GM18517 (cell line): ENCODE measurements around the gene ZNF414.
A peak's percentile ranks its signal among the peaks of the same experiment; 100 is the strongest.

ENCODE experiments used
- ATAC-seq: cut with Tn5 transposase; IDR thresholded peaks from one replicate; pipeline ENCODE4 v1.9.1; 2021; ENCODE audit warnings: mild to moderate bottlenecking, moderate library complexity; ENCODE audit not compliant: unreplicated experiment

Gene ZNF414

DNA sequence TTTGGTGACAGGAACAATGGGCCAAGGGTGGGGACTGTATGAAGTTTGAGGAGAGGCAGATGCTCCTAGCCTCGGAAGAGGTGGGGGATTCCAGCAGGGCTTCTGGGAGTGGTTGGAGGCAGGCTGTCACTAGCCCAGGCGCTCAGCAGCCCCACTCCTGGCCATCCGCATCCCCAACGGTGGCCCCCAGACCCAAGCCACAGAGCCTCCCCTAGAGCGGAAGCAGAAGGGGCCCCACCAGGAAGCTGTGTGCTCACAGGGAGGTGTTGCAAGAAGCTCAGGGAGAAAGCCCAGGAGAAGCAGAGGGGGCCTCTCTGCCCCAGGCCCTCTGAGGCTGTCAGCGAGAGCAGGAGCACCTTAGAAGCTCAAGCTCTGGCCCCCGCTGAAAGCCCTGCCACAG is 19.8 kb downstream of the ZNF414 start:
- no peak for ATAC-seq

DNA sequence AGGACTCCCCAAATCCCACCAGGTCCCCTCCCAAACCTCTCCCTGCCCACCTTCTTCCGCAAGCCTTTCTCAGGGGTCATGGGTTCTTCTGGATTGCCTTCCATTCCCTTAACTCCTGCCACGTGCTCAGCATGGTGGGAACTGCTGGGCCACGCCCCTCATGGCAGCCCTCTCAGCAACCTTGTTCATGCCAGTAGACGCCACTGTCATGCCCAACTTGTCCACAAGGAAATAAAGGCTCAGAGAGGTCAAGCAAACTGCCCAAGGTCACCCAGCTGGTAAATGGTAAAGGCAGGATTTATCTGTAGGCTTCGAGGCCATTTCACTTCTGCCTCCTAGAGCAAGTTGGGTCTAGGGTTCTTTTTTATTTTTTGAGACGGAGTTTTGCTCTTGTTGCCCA is 22.4 kb downstream of the ZNF414 start:
- no peak for ATAC-seq

DNA sequence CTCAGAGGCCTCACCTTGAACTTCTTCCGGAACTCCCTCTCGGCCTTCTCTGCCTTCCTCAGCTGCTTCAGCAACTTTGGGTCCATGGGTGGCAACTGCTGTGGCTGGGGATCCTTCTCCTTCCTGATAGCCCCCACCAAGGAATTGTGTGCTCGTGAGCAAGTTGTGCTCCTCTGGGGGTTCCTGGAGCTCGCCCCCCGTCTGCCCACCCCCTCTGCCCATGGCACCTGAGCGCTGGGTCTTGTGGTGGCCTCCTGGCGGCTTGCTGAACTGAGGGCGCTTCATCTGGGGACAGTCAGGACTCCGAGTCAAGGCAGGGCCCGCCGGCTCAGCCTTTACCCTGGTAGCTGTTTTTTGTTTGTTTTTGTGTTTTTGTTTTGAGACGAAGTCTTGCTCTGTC is 23.1 kb downstream of the ZNF414 start:
- ATAC-seq = no peak

DNA sequence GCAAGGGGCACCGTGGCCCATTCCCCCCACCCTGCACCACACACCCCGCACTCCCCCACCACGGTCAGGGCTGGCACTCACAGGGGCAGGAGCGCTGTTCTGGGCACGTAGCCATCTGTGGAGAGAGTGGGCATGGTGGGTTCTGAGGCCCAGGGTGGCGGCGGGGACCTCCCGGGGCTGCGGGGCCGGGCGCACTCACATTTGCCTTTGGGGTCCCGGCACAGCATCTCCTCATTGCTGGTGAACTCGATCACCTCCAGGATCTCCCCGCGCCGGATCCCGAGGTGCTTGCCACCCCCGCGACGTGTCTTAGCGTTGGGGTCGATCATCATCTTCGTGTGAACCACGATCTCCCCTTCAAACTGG is 23.6 kb downstream of the ZNF414 start:
- ATAC-seq = no peak

DNA sequence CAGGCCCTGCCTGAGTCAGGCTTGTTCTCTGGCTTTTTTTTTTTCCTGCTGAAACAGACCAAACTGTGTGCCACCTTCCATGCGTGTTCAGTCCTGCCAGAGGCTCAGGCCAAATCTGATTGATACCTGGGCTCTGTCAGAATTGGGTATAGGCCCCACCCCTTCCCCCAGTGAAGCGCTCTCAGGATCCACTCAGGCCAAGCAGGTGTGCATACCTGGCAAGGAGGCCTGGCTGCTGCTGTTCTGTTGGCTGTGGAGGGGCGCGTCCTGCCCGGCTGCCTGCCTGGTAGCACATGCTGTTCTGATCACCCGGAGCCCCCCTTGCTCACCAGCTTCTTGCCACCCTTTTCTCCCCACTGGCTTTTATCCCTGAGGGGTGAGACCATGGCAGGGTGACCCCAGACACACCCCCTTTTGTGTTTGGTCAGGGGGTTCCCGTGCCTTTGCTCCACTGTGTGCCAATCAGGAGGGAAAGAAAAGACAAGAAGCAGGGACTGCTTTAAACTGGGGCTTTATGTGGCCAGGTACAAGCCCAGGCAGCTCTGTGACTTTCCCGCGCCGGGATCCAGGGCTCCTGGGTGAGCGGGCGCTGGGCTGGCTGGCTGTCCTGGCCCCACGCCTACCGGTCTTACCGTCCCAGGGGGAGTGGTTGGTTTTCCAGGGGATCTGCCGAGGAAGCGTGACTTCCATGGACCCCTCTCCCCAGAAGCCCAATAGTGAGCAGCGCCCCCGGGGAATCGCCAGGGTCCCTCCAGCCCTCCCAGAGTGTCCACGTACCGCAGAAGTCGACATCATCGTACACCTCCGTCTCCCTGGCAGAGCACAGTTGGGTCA is 24.2 kb downstream of the ZNF414 start:
- ATAC-seq = no peak

DNA sequence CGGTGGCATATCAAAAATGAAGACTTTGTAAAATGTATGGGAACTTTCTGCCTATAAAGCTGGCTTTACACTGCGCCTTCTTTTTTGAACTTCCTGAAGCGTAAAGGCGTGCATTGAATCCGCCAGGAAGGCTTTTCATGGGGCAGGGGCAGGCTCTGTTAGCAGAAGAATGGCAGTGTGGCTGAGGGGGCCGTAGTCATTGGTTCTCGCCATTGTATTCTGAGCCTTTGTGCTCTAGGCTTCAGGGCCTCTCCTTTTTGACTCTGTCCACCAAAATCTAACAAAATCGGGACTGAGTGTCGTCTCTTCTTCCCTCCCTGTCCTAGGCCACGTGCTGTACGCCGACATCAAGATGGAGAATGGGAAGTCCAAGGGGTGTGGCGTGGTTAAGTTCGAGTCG is 25.6 kb downstream of the ZNF414 start:
- ATAC-seq = no peak

DNA sequence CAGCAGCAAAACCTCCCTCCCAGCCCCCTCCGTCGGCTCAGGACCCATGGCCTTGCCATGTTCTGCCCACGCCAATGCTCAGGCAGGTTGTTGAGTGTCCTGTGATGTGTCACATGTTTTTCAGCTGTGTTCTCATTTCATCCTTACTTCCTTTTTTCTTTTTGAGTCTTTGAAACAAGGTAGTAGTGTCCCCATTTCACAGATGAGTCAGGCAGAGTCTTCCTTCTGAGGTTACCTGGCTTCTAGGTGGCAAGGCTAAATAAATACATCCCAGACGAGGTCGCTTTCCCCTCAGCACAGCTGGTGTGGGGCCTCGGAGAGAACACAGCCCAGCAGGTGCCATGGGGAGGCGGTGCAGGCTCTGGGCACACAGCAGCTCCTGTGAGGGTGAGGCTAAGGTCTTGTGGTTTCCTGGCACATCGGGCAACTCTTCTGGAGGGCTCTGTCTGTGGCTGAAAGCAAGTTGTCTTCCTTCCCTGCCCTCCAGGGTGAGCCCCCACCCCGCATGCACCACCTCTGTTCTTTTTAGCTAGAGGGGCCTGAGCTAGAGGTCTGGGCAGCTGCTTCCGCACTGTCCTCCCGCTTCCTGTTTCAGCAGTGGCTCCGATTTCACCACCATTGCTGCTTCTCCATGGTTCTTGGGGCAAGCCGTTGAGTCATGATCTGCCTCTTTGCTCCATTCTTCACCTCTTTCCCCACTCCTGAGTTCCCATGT is 26.7 kb downstream of the ZNF414 start:
- ATAC-seq = no peak

DNA sequence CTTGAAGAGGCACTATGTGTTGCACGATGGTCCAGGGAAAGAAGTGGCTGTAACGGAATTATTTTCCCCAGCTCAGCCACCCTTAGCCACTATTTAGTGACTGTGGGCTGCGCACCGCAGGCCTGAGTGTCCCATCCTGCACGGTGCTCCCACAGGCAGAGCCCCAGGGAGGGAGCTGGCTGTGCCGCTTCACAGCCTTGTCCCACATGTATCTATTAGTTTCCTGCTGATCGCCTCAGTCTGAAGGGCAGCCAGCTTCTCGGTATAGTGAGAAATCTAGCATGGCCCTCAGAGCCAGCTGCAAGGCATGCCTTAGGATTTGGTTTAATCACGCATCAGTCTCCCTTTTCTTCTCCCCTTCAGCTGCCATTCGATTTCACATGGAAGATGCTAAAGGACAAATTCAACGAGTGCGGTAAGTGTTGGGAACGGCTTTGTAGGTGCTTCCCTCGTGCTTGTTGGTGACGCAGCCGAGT is 27.3 kb downstream of the ZNF414 start:
- ATAC-seq = no peak

DNA sequence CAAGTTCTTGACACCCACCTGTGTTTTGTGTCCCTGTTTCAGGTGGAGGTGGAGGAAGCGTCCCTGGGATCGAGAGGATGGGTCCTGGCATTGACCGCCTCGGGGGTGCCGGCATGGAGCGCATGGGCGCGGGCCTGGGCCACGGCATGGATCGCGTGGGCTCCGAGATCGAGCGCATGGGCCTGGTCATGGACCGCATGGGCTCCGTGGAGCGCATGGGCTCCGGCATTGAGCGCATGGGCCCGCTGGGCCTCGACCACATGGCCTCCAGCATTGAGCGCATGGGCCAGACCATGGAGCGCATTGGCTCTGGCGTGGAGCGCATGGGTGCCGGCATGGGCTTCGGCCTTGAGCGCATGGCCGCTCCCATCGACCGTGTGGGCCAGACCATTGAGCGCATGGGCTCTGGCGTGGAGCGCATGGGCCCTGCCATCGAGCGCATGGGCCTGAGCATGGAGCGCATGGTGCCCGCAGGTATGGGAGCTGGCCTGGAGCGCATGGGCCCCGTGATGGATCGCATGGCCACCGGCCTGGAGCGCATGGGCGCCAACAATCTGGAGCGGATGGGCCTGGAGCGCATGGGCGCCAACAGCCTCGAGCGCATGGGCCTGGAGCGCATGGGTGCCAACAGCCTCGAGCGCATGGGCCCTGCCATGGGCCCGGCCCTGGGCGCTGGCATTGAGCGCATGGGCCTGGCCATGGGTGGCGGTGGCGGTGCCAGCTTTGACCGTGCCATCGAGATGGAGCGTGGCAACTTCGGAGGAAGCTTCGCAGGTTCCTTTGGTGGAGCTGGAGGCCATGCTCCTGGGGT is 28.2 kb downstream of the ZNF414 start:
- no peak for ATAC-seq

DNA sequence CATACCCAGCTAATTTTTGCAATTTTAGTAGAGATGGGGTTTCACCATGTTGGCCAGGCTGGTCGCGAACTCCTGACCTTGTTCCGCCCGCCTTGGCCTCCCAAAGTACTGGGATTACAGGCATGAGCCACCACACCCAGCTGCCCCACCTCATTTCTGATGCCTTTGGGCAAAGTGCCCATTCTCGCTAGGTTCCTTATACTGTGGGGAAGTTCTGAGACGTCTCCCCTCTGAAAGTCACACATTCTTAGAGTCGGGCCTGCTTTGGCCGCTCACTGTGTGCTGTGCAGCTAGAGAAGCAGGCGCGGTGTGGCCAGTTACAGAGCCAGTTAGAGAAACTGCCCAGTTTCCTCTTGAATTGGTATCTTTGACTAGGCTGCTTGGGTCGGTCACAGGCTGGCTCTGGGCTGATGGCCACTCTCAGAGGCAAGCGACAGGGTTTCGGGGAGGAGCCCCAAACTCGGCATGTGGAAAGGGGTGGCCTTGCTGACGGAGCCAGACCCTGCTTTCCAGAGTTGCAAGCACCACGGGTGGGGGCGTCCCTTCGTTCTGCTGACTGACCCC is 29.6 kb downstream of the ZNF414 start:
- ATAC-seq = no peak

DNA sequence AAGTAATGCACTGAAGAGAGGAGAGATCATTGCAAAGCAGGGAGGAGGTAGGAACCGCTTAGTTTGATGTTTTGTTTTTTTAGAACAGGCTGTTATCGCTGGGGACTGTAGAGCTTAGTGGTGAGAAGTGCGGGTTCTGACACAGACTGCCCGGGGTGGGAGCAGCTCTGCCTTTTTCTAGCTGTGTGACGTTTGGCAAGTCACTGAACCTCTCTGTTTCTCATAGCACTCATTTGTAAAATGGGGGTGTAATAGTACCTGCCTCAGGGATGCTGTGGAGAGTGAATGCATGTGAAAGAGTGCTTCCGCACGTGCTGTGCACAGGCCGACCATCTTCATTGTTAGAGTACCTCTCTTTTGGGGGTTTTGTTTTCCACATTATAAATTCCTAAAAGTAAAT is 30.8 kb downstream of the ZNF414 start:
- ATAC-seq = no peak

DNA sequence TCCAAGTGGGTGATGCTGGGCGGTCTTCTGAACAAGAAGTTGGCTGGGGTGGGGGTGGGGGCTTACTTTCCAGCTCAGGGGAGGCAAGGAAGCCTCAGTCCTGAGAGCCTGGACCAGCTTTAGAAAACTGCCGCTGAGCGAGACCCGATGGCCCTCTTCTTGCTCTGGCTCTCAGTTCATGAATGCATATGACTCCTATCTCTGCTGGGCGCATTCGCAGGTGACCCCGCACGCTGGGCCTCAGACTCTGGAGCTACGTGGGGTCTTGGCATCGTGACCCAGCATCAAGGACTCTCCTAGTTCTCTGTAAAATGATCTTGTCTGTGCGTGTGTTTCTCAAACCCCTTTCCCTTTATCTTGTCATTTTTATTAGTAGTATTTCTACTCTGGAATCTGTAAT is 31.3 kb downstream of the ZNF414 start:
- ATAC-seq = no peak

DNA sequence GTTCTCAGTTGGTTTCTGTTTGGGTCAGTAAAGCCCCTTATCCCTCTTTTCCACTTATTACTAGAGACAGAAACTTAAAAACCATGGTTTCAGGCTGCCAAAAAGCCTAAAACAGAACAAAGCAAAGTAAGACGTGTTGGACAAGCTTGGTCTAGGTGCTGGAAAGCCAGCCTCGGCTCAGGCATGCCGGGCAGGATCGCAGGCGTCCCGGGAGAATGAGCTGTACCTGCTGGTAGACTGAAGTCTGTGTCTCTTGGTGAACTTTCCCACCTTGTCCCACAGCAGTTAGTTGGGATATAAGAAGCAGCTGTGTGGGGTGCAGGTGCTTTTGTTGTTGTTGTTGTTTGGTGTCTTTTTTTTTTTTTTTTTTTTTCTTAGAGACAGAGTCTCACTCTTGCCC is 32.4 kb downstream of the ZNF414 start:
- ATAC-seq = no peak

DNA sequence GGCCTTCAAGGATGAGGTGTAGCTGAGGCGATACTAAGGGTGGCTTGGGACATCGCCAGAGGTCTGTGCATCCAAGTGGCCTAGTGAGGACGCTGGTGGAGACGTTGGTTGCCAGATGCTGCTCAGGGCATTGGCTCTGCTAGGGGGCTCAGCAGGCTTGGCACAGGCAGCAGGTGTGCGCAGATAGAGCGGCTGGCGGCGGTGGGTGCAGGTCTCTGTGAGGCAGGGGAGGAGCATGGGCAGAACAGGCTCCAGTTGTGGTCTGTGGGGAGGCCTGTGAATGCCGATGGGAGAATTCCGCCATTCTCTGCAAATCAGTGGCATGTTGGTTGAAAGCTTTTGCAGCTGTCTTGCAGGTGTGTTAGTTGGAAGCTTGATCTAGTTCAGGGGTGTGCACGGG is 32.8 kb downstream of the ZNF414 start:
- ATAC-seq = no peak

DNA sequence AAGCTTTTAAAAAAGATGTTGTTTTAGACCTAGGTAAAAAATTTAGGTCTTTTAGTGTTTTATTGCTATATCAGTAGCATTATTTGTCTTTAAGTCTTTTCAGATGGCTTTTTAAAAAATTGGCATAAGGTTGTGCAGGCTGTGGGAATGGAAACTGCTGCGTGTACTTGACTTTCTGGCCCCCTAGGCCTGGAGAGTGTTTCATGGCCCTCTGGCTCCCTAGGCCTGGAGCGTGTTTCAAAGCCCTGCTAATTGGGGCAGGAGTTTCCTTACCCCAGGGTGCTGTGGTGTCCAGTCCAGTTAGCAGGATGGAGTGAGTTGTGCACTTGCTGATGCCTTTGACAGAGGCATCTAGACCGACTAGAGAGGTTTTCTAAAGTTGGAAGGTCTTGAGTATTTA is 35.4 kb downstream of the ZNF414 start:
- ATAC-seq = no peak

DNA sequence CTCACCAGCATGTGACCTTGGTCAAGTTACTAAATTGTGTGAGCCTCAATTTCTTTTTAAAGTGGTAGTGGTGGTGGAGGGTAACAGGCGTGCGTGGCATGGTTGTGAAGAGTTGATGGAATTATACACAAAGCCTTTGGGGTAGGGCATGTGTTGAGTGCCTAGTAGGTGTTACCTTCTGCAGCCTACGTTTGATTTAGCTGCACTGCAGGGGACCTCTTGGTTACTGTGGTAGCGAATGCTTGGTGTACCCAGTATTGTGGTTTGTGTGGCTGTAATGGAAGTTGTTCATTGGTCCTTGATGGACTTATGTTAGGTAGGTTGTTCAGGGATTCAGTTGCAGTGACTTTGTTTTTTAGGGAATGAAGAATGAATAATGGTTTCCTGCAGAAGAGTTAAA is 36.1 kb downstream of the ZNF414 start:
- ATAC-seq = no peak

DNA sequence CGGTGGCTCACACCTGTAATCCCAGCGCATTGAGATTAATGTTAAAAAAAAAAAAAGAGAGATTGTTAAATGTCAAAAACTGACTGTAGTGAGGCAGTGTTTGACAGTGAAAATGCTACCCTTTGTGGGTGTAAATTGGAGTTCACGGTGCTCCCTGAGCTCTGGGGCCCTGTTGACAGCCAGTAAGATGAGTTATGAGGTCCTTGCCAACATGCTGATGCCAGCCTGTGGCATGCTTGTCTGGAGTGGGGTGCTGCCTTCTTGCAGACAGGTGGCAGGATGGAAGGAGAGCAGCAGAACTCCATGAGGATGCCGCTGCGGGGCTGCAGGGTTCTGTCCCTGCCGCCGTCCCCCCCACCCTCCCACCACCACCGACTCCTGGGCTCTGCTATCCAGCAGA is 37.4 kb downstream of the ZNF414 start:
- ATAC-seq = no peak

DNA sequence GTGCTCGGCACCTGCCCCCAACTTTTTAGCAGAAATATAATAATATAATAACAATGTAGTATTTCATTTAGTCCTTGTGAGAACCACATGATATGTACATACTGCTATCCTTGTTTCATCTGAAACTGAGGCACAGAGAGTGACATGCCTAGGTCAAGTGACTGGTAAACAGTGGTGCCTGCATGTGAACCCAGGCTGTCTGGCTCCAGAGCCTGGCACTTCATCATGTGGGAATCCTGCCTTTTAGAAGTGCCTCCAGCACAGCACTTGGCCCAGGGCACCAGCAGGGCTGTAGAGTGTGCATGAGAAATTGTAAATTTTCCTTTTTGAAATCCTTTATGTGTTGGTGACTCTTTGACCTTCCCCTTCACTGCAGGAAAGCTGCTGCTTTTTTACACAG is 39.0 kb downstream of the ZNF414 start:
- ATAC-seq = no peak

DNA sequence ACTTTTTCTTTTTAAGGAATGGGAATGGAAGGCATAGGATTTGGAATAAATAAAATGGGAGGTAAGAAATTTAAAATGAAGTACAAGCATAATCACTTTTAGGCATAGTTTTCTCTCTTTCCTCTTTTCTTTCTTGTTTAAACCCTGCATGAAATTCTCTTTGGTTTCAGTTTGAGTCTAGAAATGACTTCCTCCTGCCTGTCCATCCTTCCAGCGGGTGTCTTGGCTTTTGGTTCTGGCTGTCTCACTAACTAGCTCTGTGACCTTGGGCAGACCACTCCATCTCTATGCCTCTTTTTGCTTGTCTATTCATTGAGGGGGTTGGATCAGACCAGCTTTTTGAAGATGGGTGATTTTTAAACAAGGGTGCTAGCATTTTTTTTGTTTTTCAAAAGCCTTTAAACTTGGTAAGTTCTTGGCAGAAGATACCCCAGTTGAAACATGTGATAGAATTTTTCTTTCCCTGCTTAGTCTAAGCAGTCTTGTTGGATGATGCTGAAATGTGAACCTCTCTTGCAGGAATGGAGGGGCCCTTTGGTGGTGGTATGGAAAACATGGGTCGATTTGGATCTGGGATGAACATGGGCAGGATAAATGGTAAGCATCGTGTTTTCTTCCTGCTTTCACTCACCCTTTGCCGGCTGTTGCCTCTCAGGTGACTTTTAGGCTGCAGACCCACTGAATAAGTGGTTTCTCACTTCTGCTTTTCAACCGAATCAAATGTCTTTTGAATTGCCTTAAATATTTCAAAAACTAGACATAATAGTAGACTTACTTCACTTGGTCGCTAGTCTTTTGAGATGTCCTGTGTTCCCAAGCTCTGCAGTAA is 40.1 kb downstream of the ZNF414 start:
- peak; percentile 56 for ATAC-seq

DNA sequence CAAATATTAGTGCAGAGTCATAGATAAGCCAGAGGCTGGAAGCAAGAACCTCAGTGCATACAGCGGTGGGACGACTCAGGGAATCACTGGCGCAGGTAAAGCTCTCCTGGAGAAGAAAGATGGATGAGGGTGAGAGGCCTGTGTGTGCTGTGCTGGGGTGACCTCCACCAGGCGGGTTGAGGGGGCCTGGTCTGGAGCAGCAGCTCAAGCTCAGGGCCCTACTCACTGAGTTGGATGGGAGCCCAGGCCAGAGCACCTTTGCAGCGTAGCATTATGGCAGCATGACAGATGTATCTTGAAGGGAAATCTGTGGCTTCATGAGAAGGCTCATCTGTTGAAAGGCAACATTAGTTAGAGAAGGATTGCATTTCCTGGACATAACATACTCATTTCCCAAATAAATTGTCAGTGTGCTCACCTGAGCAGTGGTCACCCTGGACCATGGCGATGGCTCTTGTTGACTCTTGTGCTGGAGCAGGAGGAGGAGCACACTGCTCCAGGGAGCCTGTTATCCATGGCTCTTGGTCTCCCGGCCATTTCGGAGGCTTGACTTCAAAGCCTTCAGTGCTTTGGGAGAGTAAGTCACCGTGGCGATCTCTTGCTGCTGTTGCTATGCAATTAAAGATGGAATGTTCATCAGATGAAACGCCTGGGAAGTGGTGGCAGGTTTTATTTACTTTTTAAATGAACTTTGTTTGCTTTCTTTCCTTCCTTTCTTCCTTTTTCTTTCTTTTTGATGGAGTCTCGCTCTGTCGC is 44.2 kb downstream of the ZNF414 start:
- ATAC-seq = no peak
